ENCODE results near the gene GPR39.
"Not testable (repeated sequence)": the region's sequence is repeated elsewhere in the genome, so short reads cannot be mapped to it uniquely, and the experiment has no call there.

The GPR39 gene

DNA sequence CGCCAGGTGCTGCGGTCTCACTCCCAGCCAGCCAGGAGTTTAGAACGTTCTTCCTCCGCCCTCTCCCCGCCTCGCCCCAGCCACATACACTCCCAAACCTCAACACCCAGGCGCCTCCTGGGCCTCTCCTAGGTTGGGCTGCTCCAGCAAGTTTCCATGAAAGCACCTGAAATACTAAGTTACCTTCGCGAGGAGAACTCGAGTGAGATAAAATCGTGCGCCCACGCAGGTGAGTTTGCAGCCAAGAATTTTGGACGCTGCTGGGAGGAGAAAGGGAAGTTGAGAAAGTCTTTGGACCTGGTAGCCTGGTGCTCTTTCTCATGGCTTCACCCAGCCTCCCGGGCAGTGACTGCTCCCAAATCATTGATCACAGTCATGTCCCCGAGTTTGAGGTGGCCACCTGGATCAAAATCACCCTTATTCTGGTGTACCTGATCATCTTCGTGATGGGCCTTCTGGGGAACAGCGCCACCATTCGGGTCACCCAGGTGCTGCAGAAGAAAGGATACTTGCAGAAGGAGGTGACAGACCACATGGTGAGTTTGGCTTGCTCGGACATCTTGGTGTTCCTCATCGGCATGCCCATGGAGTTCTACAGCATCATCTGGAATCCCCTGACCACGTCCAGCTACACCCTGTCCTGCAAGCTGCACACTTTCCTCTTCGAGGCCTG, at the start of gene GPR39:
Gene GPR39, plus strand, starts transcription at position 83 of the 673 bp plus-strand sequence.
- no peak for TF ChIP-seq ZNF274 (IDR thresholded peaks at IDR 0.05; ENCODE audit: low read depth, low read length)
- peak within 1 kb of the TSS; percentile 3; the same call in 1 of the 2 replicates for H3K4me3 ChIP-seq (ENCODE audit: low read length)

DNA sequence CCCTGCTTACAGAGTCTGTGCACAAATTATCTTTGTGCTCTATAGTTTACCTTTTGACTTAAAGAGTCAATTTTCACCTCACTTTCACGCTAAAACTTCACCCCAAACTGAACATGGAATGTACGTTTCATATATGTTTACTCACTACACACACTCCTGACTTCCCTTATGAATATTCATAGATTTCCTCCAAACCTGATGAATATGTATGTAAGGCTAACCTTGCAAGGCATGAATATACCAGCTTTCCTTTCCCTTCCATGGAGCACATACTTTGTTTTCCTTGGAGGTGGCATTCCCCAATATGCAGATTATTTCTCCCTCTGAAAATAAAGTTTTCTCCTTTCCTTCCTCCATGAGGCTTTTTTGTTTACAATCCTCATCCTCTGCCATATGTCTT, 48.4 kb upstream of the GPR39 start:
- no peak for TF ChIP-seq ZNF274 (IDR thresholded peaks at IDR 0.05; ENCODE audit: low read depth, low read length)
- no peak overlapping the region for H3K4me3 ChIP-seq (ENCODE audit: low read length)

DNA sequence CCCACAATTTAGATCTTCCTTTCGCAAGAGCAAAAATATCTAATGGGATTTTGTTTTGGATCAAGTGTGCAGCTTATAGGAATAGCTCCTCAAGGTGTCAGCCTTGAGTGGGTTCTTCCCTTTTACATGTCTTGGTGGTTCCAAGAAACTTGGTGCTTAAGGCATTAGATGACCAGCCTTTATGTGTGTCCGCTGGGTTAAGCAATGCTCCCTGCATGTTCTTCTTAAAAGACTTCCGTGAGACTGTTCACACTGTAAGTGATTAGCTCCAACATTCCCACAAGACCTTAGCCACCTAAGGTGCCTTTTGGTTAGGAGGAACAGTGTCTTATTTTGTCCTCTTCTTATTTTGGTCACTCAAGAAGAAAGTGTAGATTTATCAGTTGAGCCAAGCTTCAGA, 44.3 kb upstream of the GPR39 start:
- H3K4me3 ChIP-seq (ENCODE audit: low read length), result no peak overlapping the region
- TF ChIP-seq ZNF274 (IDR thresholded peaks at IDR 0.05; ENCODE audit: low read depth, low read length), result no peak

DNA sequence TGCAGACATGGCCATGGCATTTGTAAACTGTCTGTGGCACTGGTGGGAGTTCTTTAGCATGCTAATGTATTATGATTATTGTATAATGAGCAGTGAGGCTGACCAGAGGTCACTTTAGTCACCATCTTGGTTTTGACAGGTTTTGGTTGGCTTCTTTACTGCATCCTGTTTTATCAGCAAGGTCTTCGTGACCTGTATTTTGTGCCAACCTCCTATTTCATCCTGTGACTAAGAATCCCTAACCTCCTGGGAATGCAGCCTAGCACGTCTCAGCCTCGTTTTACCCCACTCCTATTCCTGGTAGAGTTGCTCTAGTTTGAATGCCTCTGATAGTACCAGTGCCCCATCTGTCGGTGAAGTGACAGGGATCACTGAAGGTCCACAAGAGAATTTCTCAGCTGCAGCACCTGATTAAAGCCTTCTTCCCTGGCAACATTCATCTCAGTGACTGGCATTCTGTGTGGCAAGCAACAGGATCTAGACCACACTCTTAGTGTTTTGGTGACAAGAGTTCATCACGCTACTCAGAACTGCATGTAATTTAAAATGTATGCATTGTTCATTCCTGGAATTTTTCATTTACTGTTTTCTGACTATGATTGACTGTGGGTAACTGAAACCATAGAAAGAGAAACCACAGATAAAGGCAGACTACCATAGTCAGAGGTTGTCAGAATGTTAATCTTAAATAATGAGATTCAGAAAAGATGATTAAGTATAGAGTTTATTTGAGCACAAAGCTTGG, 43.0 kb upstream of the GPR39 start:
- H3K4me3 ChIP-seq (ENCODE audit: low read length), result no peak overlapping the region
- TF ChIP-seq ZNF274 (IDR thresholded peaks at IDR 0.05; ENCODE audit: low read depth, low read length), result no peak

DNA sequence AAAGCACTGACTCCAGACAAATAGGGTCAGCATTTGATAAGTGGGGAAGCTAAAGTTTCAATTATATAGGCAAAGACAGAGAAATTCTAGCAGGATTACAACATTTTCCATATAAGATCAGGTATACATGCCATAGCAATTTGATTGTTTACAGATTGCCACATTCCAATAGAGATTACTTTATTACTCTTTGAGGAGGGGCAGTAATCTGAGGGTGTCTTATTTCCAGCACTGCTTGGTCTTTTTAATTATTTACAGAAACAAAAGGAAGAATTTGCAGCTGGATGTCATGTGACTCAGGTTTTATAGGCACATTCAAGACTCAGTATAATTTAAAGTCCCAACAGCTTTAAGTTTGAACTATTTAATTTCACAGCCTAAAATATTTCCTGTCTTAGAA, 42.5 kb upstream of the GPR39 start:
- TF ChIP-seq ZNF274 (IDR thresholded peaks at IDR 0.05; ENCODE audit: low read depth, low read length), result no peak
- H3K4me3 ChIP-seq (ENCODE audit: low read length), result no peak overlapping the region

DNA sequence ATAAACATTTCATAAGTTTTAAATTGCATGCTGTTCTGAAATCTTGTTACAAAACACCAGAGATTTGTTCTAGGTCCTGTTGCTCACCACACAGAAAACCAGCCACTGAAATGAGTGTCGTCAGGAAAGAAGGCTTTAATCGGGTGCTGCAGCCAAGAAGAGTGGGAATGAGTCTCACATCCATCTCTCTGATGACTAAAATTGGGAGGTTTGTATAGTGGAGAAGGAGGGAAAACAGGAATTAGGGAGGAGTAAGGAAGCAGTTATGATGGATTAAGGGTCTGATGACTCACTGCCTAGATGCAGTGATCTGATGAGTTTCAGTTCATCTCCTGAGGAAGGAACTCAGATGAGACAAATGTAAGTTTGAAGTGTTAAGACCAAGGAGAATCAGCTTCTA, 42.1 kb upstream of the GPR39 start:
- no peak overlapping the region for H3K4me3 ChIP-seq (ENCODE audit: low read length)
- TF ChIP-seq ZNF274 (IDR thresholded peaks at IDR 0.05; ENCODE audit: low read depth, low read length), result no peak

DNA sequence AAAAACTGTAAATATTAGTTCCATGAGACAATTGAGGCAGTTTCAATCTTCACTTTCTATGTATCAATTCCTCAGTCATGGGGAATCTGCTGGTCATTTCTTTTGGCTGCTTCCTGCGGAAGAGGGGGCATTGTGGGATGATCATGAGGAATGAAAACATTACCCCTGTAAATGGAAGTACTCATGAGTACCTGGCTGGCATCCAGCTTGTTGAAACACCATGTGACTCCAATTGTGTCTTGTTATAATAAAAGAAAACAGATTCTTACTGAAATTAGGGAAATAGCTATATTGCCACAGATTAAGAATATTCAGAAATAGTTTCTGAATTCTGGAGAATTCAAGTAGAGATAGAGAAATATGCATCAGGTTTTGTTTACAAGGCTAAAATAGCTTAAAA, 41.6 kb upstream of the GPR39 start:
- TF ChIP-seq ZNF274 (IDR thresholded peaks at IDR 0.05; ENCODE audit: low read depth, low read length), result no peak
- H3K4me3 ChIP-seq (ENCODE audit: low read length), result no peak overlapping the region

DNA sequence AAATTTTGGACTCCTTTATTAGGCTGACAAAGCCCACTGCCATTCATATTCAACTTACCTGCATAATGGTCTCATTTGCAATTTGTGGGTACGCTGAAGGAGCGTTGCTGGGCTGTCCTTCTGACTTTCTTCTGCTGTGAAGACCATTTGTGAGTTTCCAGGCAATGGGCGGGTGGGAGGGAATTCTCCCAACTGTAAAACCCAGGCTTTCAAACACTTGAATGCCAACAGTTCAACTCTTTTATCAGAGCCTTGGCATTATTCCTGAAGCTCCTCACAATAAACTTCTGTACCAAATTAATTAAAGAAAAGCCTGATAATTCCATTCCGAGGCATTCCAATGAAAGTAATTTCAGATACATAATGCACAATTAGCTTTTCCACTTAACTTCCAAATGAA, 35.2 kb upstream of the GPR39 start:
- no peak for TF ChIP-seq ZNF274 (IDR thresholded peaks at IDR 0.05; ENCODE audit: low read depth, low read length)
- no peak overlapping the region for H3K4me3 ChIP-seq (ENCODE audit: low read length)

DNA sequence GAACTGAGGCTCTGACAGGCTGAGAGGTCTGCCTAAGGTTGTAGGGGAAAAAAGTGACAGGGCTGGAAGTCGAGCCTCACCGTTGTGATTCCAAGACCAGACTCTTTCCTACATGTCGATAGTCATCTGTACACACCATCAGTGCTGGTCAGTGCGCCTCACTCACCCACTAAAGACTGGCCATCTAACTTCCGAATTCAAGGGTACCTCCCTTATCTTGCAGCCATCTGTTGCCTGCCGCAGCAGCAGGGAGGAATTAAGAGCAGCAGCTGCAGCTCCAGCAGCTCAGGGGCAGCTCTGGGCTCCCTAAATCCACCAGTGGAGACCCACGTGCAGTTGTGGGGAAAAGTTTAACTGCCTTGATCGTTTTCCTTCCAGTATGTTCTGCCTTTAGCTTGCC, 32.6 kb upstream of the GPR39 start:
- no peak overlapping the region for H3K4me3 ChIP-seq (ENCODE audit: low read length)
- TF ChIP-seq ZNF274 (IDR thresholded peaks at IDR 0.05; ENCODE audit: low read depth, low read length), result no peak

DNA sequence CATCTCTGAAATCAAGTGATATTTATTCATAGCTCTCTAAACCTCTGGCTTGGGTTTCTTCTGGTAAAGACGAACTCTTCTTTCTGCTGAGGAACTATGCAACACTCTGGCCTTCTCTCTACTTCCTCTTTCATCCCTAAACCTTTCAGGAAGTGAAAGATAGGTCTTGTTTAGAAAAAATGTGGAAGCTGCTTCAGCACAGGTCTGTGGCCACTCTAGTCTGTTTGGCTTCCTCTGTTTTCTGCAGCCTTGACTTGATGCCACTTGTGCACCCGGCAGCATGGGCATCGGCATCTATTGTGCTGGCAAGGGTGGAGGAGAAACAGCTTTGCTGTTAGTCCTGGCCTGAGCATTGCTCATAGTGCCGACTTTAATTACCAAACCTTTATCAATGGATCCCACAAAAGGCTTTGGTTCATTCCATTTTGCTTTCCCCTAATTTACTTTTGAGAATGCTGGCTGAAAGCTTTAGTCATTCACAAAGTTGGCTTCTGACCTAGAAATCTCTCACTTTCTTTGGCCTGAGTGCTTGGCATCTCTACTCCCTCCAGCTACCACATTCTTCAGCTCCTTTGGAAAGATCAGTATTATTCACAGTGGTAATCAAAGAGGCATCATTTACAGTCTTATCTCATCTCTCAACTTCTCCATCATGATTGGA, 32.0 kb upstream of the GPR39 start:
- no peak for TF ChIP-seq ZNF274 (IDR thresholded peaks at IDR 0.05; ENCODE audit: low read depth, low read length)

DNA sequence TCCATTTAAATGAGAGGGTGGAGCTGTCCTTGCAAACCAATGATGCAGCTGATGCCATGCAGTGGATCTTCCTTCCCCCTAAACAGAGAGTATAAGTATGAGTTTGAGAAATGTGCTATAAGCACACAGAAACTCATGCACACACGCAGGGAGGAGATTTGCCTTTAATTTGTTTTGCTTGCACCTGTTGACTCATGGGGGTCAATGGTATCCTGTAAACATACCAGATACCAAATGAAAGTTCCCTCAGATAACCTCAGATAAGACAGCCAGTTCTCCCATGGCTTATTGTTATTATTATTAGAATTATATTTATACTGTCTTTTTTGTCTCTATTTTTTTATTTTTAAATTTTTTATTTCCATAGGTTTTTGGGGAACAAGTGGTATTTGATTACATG, 29.5 kb upstream of the GPR39 start:
- H3K4me3 ChIP-seq (ENCODE audit: low read length), result no peak overlapping the region
- TF ChIP-seq ZNF274 (IDR thresholded peaks at IDR 0.05; ENCODE audit: low read depth, low read length), result no peak

More for the DNA sequence above, 32.0 kb upstream of the GPR39 start:
- H3K4me3 ChIP-seq (ENCODE audit: low read length), result no peak overlapping the region

DNA sequence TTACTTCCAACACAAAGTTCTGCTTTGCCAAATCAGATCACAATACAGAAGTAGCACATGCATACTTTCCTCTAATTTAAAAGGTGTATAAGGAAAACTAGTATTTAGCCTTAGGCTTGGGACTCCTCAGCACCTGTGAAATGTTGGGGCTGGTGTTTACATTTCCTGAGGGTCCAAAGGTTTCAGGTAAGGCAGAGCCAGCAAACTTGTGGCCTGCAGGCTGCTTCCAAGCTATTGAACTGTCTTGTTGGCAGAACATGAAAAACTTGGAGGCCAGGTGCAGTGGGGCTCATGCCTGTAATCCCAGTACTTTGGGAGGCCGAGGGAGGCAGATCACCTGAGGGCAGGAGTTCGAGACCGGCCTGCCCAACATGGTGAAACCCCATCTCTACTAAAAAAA, 26.5 kb upstream of the GPR39 start:
- no peak overlapping the region for H3K4me3 ChIP-seq (ENCODE audit: low read length)
- no peak for TF ChIP-seq ZNF274 (IDR thresholded peaks at IDR 0.05; ENCODE audit: low read depth, low read length)

DNA sequence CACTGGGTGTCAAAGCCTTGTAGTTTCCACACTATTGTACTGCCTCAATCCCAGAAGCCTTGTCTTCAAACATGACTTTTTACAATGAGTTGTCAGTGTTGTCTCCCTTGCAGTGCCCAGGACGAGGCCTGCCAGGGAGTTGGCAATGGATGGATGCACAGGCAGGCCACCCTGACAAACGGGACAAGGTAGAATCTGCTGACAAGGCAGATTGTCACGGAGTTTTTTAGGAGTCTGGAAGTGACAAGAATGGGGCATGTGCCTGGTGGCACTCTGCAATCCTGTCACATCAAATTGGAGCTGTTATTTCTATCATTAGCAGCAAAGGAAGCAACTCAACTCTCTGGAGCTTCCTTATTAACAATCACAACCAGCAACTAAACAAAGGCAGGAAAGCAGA, 25.2 kb upstream of the GPR39 start:
- no peak overlapping the region for H3K4me3 ChIP-seq (ENCODE audit: low read length)
- TF ChIP-seq ZNF274 (IDR thresholded peaks at IDR 0.05; ENCODE audit: low read depth, low read length), result no peak

DNA sequence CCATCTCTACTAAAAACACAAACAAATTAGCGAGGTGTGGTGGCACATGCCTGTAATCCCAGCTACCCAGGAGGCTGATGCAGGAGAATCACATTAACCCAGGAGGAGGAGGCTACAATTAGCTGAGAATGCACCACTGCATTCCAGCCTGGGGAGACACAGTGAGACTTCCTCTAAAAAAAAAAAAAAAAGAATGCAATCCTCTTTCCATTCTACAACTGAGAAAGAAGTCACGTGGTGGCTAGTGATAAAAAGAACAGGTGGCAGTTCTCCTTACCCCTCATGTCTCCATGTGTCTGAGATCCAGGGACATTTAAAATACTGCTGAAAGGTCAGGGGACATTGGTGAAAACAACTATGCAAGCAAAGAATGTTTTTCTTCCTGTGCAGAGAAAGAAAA, 24.4 kb upstream of the GPR39 start:
- no peak for TF ChIP-seq ZNF274 (IDR thresholded peaks at IDR 0.05; ENCODE audit: low read depth, low read length)

DNA sequence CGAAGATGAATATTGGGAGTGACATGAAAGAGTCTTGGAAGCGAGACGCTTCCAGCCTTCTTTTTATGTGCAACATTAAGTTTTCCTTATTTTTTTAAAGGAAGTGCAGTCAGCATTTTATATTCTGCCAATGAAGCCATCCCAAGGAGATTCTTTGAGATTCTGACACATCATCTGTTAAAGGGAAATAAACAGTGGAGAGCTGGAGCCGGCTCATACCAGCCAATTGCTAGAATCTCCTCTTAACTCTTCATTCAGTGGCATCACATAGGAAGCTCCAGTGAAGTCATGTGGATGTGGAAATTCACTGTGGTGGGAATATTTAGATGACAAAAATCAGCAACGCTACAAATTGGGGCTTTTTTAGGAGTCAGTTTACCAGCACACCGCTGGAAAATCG, 23.7 kb upstream of the GPR39 start:
- no peak overlapping the region for H3K4me3 ChIP-seq (ENCODE audit: low read length)
- TF ChIP-seq ZNF274 (IDR thresholded peaks at IDR 0.05; ENCODE audit: low read depth, low read length), result no peak

More for the DNA sequence above, 24.4 kb upstream of the GPR39 start:
- H3K4me3 ChIP-seq (ENCODE audit: low read length), result no peak overlapping the region

DNA sequence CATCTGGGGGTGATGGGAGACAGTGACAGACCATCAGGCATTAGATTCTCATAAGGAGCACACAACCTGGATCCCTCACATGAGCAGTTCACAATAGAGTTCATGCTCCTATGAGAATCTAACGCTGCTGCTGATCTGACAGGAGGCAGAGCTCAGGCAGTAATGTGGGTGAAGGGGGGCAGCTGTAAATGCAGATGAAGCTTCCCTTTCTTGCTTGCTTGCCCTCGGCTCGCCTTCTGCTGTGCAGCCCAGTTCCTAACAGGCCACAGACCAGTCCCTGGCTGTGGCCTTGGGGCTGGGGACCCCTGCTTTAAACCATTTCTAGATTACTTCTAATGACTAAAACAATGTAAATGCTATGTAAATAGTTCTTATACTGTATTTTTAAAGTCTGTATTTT, 19.6 kb upstream of the GPR39 start:
- H3K4me3 ChIP-seq (ENCODE audit: low read length), result not testable (repeated sequence)

All from GM08714 (cell line).